ENCODE results near the gene ACSL6.

ACSL6 gene

GRCh38 chr5:132013006-132013689 is 1.7 kb upstream of the ACSL6 start:
- no peaks in the 10 kb centered on the region for H3K36me3 ChIP-seq (ENCODE audit: control insufficient read depth in 1 of 2, insufficient read depth in 2 of 2, low read depth in 1 of 2, low read length in 2 of 2)
- no peaks in the 10 kb centered on the region for H3K9me3 ChIP-seq (ENCODE audit: control insufficient read depth, low read length)
- no peak overlapping the region for H4K91ac ChIP-seq (ENCODE audit: low read length)
- DNase-seq = no peak
- no peak overlapping the region for H2AK5ac ChIP-seq (ENCODE audit: low read length, severe bottlenecking)
- peaks cover 72 to 90% of the 10 kb centered on the region in 2 experiments for H3K27me3 ChIP-seq (ENCODE audit: control insufficient read depth in 1 of 2, insufficient read depth in 1 of 2, low read length in 2 of 2)
- peaks cover 11% of the 10 kb centered on the region for H3K4me1 ChIP-seq (ENCODE audit: control insufficient read depth, insufficient read depth, low read depth, low read length)
- H3K4me3 ChIP-seq (ENCODE audit: insufficient read depth in 1 of 2, low read depth in 1 of 2, low read length in 2 of 2) = no peak overlapping the region
- no peaks in the 10 kb centered on the region for H3K79me1 ChIP-seq (replicated peaks; ENCODE audit: low read length, poor library complexity, severe bottlenecking)
- no peak overlapping the region for H3K4me2 ChIP-seq (ENCODE audit: low read length, poor library complexity, severe bottlenecking)
- H2BK5ac ChIP-seq (ENCODE audit: low read depth, low read length, poor library complexity, severe bottlenecking) = no peak overlapping the region
- no peak overlapping the region for H2BK120ac ChIP-seq (ENCODE audit: low read depth, low read length)
- H3K18ac ChIP-seq (ENCODE audit: low read depth in 1 of 2, low read length in 2 of 2) = no peak overlapping the region
- H4K8ac ChIP-seq (ENCODE audit: low read length) = no peak overlapping the region
- no peak overlapping the region for H3K27ac ChIP-seq (ENCODE audit: low read length, poor library complexity, severe bottlenecking)
- WGBS = 93% methylated on average over 4 of the region's 5 CpGs
- no peak overlapping the region for H2BK12ac ChIP-seq (ENCODE audit: low read length in 2 of 2)
- H2AFZ ChIP-seq (ENCODE audit: low read depth, low read length) = no peak overlapping the region
- no peak overlapping the region for H3K14ac ChIP-seq (ENCODE audit: low read length in 2 of 2)
- no peak overlapping the region for H3K23ac ChIP-seq (ENCODE audit: low read length in 2 of 2)
- H2BK15ac ChIP-seq (ENCODE audit: low read depth, poor library complexity, severe bottlenecking) = no peak overlapping the region
- H3K9ac ChIP-seq (ENCODE audit: low read length) = no peak overlapping the region
- H3K4ac ChIP-seq (ENCODE audit: low read depth in 1 of 2, low read length in 2 of 2) = no peak overlapping the region

- peak; percentile 75 for DNase-seq
- H2BK5ac ChIP-seq (ENCODE audit: low read depth, low read length, poor library complexity, severe bottlenecking) = no peak overlapping the region
- H2BK12ac ChIP-seq (ENCODE audit: low read length in 2 of 2) = no peak overlapping the region
- no peak overlapping the region for H4K91ac ChIP-seq (ENCODE audit: low read length)
- H2AK5ac ChIP-seq (ENCODE audit: low read length, severe bottlenecking) = no peak overlapping the region
- H2AFZ ChIP-seq (ENCODE audit: low read depth, low read length) = no peak overlapping the region
- no peak overlapping the region for H2BK120ac ChIP-seq (ENCODE audit: low read depth, low read length)
- H3K27me3 ChIP-seq (ENCODE audit: control insufficient read depth in 1 of 2, insufficient read depth in 1 of 2, low read length in 2 of 2) = peaks cover 66 to 85% of the 10 kb centered on the region in 2 experiments
- no peaks in the 10 kb centered on the region for H3K79me1 ChIP-seq (replicated peaks; ENCODE audit: low read length, poor library complexity, severe bottlenecking)
- no peak overlapping the region for H3K4ac ChIP-seq (ENCODE audit: low read depth in 1 of 2, low read length in 2 of 2)
- H3K9ac ChIP-seq (ENCODE audit: low read length) = no peak overlapping the region
- H3K4me1 ChIP-seq (ENCODE audit: control insufficient read depth, insufficient read depth, low read depth, low read length) = peaks cover 11% of the 10 kb centered on the region
- H3K9me3 ChIP-seq (ENCODE audit: control insufficient read depth, low read length) = no peaks in the 10 kb centered on the region
- no peak overlapping the region for H4K8ac ChIP-seq (ENCODE audit: low read length)
- H3K27ac ChIP-seq (ENCODE audit: low read length, poor library complexity, severe bottlenecking) = no peak overlapping the region
- no peak overlapping the region for H3K4me2 ChIP-seq (ENCODE audit: low read length, poor library complexity, severe bottlenecking)
- no peak overlapping the region for H3K4me3 ChIP-seq (ENCODE audit: insufficient read depth in 1 of 2, low read depth in 1 of 2, low read length in 2 of 2)
- H3K18ac ChIP-seq (ENCODE audit: low read depth in 1 of 2, low read length in 2 of 2) = no peak overlapping the region
- no peak overlapping the region for H3K23ac ChIP-seq (ENCODE audit: low read length in 2 of 2)
- no peak overlapping the region for H3K14ac ChIP-seq (ENCODE audit: low read length in 2 of 2)
- WGBS = 7% methylated on average over 5 of the region's 7 CpGs
- no peaks in the 10 kb centered on the region for H3K36me3 ChIP-seq (ENCODE audit: control insufficient read depth in 1 of 2, insufficient read depth in 2 of 2, low read depth in 1 of 2, low read length in 2 of 2)
- no peak overlapping the region for H2BK15ac ChIP-seq (ENCODE audit: low read depth, poor library complexity, severe bottlenecking)
Observed at GRCh38 chr5:132012371-132013005, 1.0 kb upstream of the ACSL6 start.

GRCh38 chr5:132010989-132011621 is 353 bp downstream of the ACSL6 start:
- H4K91ac ChIP-seq (ENCODE audit: low read length) = no peak overlapping the region
- no peak overlapping the region for H3K18ac ChIP-seq (ENCODE audit: low read depth in 1 of 2, low read length in 2 of 2)
- H3K9ac ChIP-seq (ENCODE audit: low read length) = no peak overlapping the region
- H3K4ac ChIP-seq (ENCODE audit: low read depth in 1 of 2, low read length in 2 of 2) = no peak overlapping the region
- peak overlapping the region; percentile 95 for H3K4me2 ChIP-seq (ENCODE audit: low read length, poor library complexity, severe bottlenecking)
- H2BK12ac ChIP-seq (ENCODE audit: low read length in 2 of 2) = no peak overlapping the region
- no peak overlapping the region for H2BK120ac ChIP-seq (ENCODE audit: low read depth, low read length)
- H3K79me1 ChIP-seq (replicated peaks; ENCODE audit: low read length, poor library complexity, severe bottlenecking) = no peaks in the 10 kb centered on the region
- H3K27me3 ChIP-seq (ENCODE audit: control insufficient read depth in 1 of 2, insufficient read depth in 1 of 2, low read length in 2 of 2) = peaks cover 61 to 73% of the 10 kb centered on the region in 2 experiments
- no peak overlapping the region for H3K14ac ChIP-seq (ENCODE audit: low read length in 2 of 2)
- DNase-seq = no peak
- no peaks in the 10 kb centered on the region for H3K36me3 ChIP-seq (ENCODE audit: control insufficient read depth in 1 of 2, insufficient read depth in 2 of 2, low read depth in 1 of 2, low read length in 2 of 2)
- H2AK5ac ChIP-seq (ENCODE audit: low read length, severe bottlenecking) = no peak overlapping the region
- no peaks in the 10 kb centered on the region for H3K9me3 ChIP-seq (ENCODE audit: control insufficient read depth, low read length)
- H3K27ac ChIP-seq (ENCODE audit: low read length, poor library complexity, severe bottlenecking) = no peak overlapping the region
- peak overlapping the region; percentile 59 to 69 for H3K4me3 ChIP-seq (ENCODE audit: insufficient read depth in 1 of 2, low read depth in 1 of 2, low read length in 2 of 2)
- no peak overlapping the region for H2BK5ac ChIP-seq (ENCODE audit: low read depth, low read length, poor library complexity, severe bottlenecking)
- no peak overlapping the region for H2BK15ac ChIP-seq (ENCODE audit: low read depth, poor library complexity, severe bottlenecking)
- no peak overlapping the region for H4K8ac ChIP-seq (ENCODE audit: low read length)
- H3K23ac ChIP-seq (ENCODE audit: low read length in 2 of 2) = no peak overlapping the region
- H3K4me1 ChIP-seq (ENCODE audit: control insufficient read depth, insufficient read depth, low read depth, low read length) = peaks cover 11% of the 10 kb centered on the region
- 6% methylated on average over 26 of the region's 46 CpGs for WGBS
- no peak overlapping the region for H2AFZ ChIP-seq (ENCODE audit: low read depth, low read length)

- H4K91ac ChIP-seq (ENCODE audit: low read length) = no peak overlapping the region
- H3K23ac ChIP-seq (ENCODE audit: low read length in 2 of 2) = no peak overlapping the region
- H2BK120ac ChIP-seq (ENCODE audit: low read depth, low read length) = no peak overlapping the region
- H3K27me3 ChIP-seq (ENCODE audit: control insufficient read depth in 1 of 2, insufficient read depth in 1 of 2, low read length in 2 of 2) = peaks cover 61 to 69% of the 10 kb centered on the region in 2 experiments
- 38% methylated on average over 6 of the region's 6 CpGs for WGBS
- H3K4ac ChIP-seq (ENCODE audit: low read depth in 1 of 2, low read length in 2 of 2) = no peak overlapping the region
- H2AFZ ChIP-seq (ENCODE audit: low read depth, low read length) = no peak overlapping the region
- no peak overlapping the region for H4K8ac ChIP-seq (ENCODE audit: low read length)
- no peak overlapping the region for H2BK15ac ChIP-seq (ENCODE audit: low read depth, poor library complexity, severe bottlenecking)
- no peak overlapping the region for H2AK5ac ChIP-seq (ENCODE audit: low read length, severe bottlenecking)
- H3K4me3 ChIP-seq (ENCODE audit: insufficient read depth in 1 of 2, low read depth in 1 of 2, low read length in 2 of 2) = no peak overlapping the region
- no peaks in the 10 kb centered on the region for H3K79me1 ChIP-seq (replicated peaks; ENCODE audit: low read length, poor library complexity, severe bottlenecking)
- H2BK12ac ChIP-seq (ENCODE audit: low read length in 2 of 2) = no peak overlapping the region
- H3K36me3 ChIP-seq (ENCODE audit: control insufficient read depth in 1 of 2, insufficient read depth in 2 of 2, low read depth in 1 of 2, low read length in 2 of 2) = no peaks in the 10 kb centered on the region
- DNase-seq = no peak
- H3K9me3 ChIP-seq (ENCODE audit: control insufficient read depth, low read length) = no peaks in the 10 kb centered on the region
- H3K4me1 ChIP-seq (ENCODE audit: control insufficient read depth, insufficient read depth, low read depth, low read length) = peaks cover 11% of the 10 kb centered on the region
- no peak overlapping the region for H3K14ac ChIP-seq (ENCODE audit: low read length in 2 of 2)
- no peak overlapping the region for H2BK5ac ChIP-seq (ENCODE audit: low read depth, low read length, poor library complexity, severe bottlenecking)
- no peak overlapping the region for H3K9ac ChIP-seq (ENCODE audit: low read length)
- no peak overlapping the region for H3K18ac ChIP-seq (ENCODE audit: low read depth in 1 of 2, low read length in 2 of 2)
- H3K27ac ChIP-seq (ENCODE audit: low read length, poor library complexity, severe bottlenecking) = no peak overlapping the region
- H3K4me2 ChIP-seq (ENCODE audit: low read length, poor library complexity, severe bottlenecking) = no peak overlapping the region
Observed at GRCh38 chr5:132010645-132010988, 841 bp downstream of the ACSL6 start.

Data from mesenchymal stem cell (in vitro differentiated cells and primary cell).